Stimulated activated CD4-positive, alpha-beta T cell treated with anti-CD3 and anti-CD28 coated beads, Interleukin-4, amount 100 ng/mL, for 24 hours (primary cell): ENCODE measurements around the gene LPCAT2.

ENCODE experiments used
- DNase-seq: peaks from one replicate; pipeline ENCODE4 v3.0.0-alpha.2; 2020

Gene LPCAT2

DNA sequence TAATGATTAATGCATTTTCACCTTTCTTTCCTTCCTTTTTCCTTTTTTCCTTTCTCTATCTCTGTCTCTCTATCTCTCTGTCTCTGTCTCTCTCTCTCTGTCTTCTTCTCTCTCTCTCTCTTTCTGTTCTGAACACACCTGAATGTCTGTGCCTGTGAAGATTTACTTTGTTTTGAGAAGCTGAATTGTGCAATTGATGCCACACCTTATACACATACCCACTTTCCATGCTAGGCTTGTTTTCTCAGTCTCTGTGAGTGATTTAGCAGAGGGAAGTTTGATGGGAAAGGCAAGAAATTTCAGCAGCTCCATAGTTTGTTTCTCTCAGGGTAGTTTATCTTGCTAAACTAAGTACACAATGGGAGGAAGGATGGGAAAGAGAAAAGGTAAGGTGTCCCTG, 48.3 kb downstream of the LPCAT2 start:
- DNase-seq: no peak

DNA sequence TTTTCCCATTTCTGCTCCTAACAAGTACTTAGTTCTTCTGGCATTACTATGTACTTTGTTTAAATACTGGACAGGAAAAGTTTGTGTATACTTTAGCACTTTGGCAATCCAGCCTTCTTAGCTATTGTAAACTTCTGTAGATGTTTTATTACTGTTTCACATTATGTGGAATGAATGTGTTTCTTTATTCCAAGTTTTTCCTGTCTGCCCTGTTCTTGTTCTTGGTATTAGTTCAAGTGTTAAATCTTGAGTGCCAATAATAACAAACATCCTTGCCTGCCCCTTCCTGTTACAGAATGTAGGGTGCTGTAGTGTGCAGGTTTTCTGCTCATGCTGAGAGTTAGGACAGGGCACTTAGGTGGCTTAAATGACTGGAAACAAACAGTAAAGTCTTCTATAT, 50.4 kb downstream of the LPCAT2 start:
- DNase-seq: no peak

DNA sequence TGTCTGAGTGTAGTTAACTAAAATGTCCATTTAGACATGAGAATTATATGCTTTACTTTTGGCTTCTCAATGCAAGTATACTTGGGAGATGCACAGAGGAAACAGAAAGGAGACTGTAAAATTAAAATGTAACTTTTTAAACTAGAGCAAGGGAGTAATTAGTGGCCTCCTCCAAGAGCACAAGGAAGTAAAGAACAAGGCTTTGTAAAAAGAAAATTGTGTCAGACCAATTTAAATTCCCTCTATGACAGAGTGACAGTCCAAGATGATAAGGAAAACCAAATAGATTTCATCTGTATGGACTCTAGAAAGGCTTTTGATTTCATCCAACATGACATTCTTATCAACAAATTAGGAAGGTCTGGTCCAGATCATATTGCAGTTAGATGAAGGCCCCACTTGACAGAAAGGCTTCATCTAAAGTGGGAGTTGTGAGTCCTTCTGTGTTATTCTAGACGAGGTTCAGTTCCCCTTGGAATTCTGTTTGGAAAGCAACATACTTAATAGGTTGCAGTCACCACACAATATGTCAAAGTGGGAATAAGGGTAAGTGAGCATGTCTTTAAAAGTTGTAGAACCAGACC, 51.2 kb downstream of the LPCAT2 start:
- DNase-seq: no peak

DNA sequence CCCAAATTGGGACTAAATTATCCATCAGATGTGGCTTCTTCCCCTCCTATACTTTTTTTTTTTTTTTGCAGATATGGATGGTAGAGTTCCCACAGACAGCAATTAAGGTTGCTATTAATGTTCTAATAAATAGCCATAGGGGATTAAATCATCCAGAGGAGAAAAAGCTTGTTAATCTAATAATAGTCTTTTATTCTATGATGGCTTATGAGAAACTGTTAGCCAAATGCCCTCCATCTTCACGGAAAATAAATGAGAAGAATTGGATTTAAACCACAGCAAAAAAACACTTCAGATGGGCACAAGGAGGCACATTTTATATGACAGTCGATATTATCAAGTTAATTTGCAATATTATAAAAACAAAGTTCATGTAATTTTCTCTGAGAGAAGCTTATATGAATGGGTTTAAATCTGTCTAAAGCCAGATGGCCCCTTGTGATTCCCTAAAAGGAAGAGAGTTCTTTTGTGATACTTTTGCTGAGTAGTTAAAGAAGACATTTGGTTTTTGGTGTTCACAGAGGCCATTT, 52.5 kb downstream of the LPCAT2 start:
- no peak for DNase-seq

DNA sequence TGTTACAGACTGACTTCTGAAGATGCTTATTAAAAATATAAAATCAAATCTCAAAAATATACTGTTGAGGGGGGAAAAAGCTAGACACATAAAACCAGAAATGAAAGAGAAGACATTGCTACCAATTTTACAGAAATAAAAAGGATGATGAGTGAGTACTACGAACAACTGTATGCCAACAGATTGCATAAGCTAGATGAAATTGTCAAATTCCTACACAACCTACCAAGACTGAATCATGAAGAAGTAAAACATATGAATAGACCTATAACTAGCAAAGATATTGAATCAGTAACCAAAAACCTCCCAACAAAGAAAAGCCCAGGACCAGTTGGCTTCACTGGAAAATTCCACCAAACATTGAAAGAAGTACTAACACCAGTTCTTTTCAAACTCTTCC, 54.1 kb downstream of the LPCAT2 start:
- no peak for DNase-seq

DNA sequence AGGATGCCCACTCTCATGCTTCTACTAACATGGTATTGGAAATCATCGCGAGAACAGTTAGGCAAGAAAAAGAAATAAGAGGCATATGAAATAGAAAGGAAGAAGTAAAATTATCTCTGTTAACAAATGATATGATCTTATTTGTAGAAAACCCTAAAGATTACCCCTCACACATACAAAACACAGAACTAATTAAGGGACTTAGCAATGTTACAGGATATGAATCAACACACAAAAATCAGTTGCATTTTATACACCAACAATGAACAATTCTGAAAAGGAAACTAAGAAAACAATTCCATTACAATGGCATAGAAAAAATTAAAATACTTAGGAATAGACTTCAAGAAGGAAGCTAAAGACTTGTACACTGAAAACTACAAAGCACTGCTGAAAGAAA, 54.9 kb downstream of the LPCAT2 start:
- no peak for DNase-seq

DNA sequence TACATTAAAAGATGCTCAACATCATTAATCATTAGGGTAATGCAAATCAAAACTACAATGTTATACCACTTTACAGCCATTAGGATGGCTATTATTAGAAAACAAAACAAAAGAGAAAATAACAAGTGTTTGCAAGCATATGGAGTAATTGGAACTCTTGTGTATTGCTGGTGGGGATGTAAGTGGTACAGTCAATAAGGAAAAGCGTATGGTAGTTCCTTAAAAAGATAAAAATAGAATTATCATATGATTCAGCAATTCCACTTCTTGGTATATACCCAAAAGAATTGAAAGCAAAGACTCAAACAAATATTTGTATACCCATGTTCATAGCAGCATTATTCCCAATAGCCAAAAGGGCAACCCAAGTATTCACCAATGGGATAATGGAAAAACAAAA, 56.2 kb downstream of the LPCAT2 start:
- DNase-seq: no peak

DNA sequence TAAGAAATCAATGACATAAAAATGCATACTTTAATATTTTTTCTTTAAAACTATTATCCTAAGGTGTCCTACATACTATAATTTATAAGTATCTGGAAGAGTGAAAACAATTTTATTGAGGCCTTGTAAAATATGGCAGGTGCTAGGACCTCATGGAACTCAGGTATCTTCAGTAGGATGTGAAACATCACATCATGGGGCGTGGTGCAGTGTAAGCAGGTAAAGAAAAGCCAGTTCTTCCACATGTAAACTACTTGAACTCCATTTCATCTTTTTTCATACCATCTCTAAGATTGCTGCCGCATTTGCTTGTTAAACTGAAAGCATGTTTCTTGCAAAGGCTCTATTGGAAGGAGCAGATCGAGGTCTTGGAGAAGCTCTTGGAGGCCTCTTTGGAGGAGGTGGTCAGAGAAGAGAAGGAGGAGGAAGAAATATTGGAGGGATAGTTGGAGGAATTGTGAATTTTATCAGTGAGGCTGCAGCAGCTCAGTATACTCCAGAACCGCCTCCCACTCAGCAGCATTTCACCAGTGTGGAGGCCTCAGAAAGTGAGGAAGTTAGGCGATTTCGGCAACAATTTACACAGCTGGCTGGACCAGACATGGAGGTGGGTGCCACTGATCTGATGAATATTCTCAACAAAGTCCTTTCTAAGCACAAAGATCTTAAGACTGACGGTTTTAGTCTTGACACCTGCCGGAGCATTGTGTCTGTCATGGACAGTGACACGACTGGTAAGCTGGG, 57.7 kb downstream of the LPCAT2 start, which contains the start of gene CAPNS2:
TSS of gene CAPNS2 (plus strand) at position 253 of the 744 bp plus-strand sequence. CDS start at position 326, 73 bp downstream.
- no peak for DNase-seq

DNA sequence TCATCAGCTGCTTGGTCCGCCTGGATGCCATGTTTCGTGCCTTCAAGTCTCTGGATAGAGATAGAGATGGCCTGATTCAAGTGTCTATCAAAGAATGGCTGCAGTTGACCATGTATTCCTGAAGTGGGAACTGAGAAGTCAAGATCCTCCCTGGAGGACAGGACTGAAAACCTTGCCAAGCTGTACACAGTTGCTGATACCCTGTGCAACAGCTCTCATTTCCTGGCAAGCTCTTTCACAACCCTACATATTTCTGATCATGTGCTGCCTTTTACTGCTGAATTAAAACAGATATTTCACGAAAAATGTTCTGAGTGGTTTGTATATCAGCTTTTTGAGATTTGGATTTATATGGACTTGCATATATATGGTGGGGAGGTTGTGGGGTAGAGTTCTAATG, 58.5 kb downstream of the LPCAT2 start:
- no peak for DNase-seq

DNA sequence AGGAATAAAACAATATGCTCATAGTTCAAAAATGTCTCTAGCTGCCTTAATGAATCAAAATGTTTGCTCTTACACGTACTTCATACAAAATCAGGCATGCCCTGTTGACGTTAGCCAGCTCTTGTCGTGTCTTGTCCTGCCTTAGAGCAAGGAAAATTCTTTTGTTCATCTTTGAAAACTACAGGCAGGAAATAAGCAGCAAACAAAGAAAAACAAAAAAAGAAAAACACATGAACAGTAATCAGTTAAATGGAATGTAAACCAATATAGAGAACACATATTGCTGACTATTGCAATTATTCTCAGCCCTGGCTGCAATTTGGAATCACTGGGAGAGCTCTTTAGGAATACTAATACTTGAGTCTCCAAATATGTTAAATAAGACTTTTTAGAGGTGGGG, 59.3 kb downstream of the LPCAT2 start:
- DNase-seq: no peak

DNA sequence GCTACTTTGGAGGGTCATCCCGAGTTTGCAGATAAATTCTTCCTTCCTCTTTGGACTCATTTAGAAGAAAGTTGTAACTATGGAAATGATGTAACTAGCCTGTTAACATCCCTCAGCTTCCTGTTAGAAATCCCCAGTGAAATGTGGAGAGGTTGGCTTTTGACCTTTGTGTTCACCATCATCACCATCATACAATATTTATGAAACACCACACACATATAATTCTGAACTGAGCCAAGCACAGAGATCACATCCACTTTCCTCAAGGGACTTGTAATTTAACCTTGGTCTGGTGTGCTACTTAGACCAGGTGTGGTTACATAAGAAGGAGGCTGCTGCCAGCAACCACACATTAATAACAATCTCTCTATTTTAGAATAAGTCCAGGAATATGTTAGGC, 60.2 kb downstream of the LPCAT2 start:
- DNase-seq: no peak

DNA sequence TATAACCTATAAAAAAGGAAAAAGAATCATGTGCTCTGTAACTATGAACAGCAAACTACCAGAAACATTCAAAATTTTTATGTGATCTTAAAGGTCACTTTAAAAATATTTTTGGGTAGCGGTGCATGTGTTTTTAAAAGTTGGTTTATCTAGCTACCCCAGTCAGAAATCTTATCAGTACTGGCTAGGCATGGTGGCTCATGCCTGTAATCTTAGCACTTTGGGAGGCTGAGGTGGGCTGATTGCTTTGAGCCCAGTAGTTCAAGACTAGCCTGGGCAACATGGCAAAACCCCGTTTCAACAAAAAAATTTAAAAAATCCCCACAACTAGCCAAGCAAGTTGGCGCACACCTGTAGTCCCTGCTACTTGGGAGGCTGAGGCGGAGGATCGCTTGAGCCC, 61.3 kb downstream of the LPCAT2 start:
- no peak for DNase-seq

DNA sequence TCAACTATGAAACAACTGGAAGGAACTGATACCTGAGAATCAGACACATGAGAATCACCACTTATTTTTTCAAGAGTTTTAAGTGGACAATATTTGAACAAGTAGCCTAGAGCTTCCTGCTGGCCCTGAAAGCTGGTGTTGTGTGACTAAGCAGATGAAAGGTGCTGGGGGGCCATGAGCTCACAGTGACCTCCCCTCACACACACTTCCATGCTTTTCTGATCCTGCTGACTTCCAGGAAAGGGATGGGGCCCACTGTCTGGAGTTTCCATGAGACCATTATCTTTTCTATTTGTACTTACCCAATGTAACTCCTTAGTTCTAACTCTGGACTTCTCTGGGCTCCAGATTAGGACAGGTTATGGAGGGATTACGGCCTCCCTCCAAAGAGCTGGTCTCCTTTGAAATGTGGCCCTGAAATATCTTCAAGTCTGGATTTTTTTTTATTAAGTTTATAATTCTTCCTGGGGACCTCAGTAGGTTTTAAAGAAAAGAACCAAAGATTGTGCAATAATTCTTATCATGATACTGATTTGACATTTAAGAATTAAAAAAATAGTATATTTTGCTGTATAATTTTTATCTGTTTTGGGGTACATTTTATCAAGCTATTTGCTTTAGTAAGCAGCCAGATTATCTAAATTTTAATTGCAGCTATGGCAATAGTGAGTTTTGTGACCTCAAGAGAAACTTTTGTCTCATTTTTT, 62.5 kb downstream of the LPCAT2 start:
- DNase-seq: no peak

DNA sequence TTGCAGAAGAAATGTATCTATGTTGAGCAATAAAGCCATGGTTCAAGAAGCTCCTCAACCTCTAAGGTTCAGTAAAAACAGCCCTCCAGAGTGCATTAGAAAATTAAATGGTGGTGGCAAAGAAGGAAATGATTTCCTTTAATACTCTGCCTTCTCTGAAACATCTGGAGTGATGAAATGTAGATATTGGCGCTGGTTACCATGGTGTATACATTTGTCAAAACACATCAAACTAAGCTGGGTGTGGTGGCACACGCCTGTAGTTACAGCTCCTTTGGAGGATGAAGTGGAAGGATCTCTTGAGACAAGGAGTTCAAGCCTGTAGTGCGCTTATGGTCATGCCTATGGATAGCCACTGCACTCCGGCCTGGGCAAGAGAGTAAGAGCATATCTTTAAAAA, 63.6 kb downstream of the LPCAT2 start:
- no peak for DNase-seq

DNA sequence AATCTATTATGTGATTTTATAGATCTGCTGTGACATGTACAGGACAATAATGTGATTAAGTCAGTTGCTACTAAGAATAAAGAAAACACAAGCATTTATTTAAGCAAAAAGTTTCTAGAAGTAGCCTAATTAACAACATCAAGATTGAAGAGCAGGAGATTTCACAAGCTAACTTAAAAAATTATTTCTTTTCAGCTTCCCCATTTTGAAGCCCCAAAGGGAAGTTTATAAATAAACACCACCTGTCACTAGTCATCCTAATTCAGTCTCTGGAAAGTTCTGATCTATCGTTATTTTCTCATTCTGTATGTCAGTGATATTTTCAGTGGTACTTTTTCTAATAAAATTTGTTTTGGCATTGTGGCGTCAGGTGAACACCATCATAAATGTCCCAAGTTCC, 65.9 kb downstream of the LPCAT2 start:
- no peak for DNase-seq

DNA sequence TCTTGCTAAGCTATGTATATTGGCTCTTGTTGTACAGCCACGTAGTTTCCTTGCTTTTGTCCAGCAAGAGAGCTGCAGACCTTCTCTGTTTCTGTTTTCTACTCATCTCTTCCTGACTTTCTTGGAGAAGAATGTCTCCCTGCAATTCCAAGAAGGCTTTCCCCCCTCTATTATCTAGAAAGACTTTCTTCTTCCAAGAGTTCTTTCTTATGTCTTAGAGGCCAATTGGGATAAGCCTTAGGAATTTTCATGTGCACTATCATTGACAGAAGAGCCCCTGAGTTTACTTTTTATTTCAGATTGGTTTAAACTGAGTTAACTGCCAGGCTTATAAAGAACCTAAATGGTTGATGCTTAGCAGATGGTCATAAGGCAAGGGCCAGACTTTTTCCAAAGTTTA, 66.6 kb downstream of the LPCAT2 start:
- DNase-seq: no peak

DNA sequence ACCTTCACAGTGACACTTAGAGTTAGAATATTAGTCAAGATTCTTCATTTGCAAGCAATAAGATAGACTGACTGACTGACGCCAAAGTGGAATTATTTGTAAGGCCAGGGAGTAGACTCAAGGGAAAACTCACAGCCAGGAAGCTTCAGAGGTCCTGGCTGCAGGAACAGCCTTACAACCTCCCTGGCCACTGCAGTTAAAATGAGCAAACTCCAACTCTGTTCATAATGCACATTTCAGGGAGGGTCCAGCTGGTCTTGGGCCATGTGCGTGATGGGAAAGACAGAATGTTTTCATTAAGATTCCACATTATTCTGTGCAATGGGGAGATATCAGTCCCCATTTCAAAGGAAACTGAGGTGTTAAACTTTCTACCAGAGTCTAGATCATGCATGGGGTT, 67.5 kb downstream of the LPCAT2 start:
- DNase-seq: no peak

DNA sequence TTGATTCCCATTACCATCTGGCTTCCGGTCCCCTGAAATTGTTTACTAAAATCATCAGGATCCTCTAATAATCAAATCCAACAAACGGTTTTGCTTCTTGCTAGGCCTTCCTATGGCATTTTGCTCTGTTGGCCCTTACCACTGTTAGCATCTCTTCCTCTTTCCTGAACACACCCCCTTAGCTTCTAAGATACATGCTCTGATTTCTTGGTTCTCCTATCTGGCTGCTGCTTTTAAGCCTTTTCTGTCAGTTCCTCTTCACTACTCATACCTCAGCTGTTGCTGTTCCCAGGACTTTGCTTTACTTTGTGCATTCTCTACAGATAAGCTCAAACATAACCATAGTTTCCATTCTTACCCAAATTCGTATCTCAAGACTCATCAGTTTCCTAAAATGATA, 69.0 kb downstream of the LPCAT2 start:
- DNase-seq: no peak

DNA sequence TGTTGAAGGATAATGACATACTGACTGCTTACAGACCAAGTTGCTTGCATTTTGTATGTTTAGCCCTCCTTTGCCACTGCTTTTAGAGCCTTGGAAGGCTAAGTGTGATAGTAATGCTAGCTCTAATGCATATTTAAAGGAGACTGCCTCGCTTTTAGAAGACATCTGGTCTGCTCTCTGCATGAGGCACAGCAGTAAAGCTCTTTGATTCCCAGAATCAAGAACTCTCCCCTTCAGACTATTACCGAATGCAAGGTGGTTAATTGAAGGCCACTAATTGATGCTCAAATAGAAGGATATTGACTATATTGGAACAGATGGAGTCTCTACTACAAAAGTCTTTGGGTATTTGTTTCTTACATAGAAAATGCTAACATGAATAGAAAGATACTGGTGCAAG, 76.8 kb downstream of the LPCAT2 start:
- no peak for DNase-seq

DNA sequence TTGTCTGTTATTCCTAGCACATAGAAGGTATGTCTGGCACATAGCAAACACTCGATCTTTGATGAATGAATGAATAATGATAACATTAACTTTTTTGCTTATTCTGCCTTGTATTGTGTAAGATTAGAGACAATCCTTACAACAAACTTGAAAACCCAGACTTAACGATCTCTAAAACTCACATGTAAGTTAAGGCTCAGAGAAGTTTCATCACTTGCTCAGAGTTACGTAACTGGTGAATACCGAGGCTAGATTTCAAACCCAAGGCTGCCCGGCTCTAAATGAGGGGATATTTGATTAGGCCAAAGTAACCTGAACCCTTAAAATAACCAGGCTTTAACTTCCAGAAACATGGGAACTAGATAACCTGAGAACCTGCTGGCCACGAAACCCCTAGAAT, 79.9 kb downstream of the LPCAT2 start:
- DNase-seq: no peak

DNA sequence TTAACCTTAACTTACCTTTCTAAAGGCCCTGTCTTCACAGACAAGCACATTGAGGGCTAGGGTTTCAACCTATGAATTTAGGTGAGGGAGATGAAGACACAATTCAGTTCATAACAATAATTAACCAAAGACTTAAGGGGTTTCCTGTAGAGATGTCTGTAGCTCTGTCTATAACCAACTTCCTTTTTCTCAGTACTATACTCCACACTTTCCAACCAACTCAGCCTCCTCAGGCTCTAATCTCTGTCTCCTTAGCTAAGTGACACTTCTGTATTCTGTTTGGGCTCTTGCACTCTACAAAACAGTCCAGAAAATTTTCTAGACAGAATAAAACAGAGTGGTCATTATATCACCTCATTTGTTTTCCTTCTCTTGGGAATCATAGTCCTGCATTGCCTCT, 83.4 kb downstream of the LPCAT2 start:
- no peak for DNase-seq

DNA sequence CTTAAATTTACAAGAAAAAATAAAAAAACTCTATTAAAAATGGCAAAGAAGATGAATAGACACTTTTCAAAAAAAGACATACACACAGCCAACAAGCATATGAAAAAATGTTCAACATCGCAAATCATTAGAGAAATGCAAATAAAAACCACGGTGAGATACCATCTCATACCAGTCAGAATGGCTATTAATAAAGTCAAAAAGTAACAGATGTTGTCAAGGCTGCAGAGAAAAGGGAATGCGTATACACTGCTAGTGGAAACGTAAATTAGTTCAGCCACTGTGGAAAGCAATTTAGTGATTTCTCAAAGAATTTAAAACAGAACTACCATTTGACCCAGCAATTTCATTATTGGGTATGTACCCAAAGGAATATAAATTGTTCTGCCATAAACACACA, 89.1 kb downstream of the LPCAT2 start:
- DNase-seq: no peak

DNA sequence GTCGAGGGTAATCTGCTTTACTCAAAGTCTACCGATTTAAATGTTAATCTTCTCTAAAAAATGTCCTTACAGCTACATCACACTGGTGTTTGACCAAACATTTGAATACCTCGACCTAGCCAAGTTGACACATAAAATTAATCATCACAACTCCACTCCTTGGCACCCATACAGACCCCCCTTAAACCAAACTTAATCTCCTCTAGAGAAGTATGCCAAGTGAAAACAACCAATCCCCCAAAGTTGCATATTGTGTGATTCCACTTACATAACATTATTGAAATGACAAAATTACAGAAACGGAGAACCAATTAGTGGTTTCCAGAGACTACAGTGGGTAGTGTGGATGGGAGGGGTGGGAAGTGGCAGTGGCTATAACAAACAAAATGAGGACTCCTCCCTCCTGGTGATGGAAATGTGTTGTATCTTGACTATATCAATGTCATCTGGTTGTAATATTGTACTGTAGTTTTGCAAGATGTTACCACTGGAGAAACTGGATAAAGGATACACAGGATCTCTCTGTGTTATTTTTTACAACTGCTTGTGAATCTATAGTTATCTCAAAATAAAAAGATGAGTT, 97.0 kb downstream of the LPCAT2 start:
- no peak for DNase-seq
